Measurements from ENCODE around the gene KIF26B. TPM values are rescaled to one million over a fixed set of nuclear protein-coding genes. Genes with fewer than 3 reads are reported as not detected.

Gene KIF26B
- total RNA-seq, 1 donor from 2014 or later = 3.4 TPM

DNA sequence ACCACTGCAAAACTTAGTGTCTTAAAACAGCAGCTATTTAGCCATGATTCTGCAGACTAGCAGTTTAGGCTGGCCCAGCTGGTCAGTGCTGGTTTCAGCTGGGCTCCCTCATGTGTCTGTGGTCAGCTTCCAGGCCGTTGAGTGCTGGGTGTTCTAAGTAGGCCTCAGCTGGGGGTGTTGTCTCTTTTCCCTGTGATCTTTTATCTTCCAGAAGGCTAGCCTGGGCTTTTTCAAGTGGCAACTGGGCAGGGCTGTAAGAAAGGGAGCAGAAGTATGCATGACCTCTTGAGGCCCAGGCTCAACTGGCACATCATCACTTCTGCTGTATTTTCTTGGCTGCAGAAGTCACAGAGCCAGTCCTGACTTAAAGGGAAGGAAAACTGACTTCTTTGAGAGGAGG lies 136.1 kb downstream of the KIF26B start:
- Histone ChIP-seq H3K9me3 (no peaks in the 10 kb centered on the region), H3K4me1 (peaks cover 6% of the 10 kb centered on the region), H3K27ac (no peak overlapping the region), H3K36me3 (no peaks in the 10 kb centered on the region), H3K27me3 (no peaks in the 10 kb centered on the region), H3K4me3 (no peak overlapping the region)
- ATAC-seq (peak; percentile 77), DNase-seq (no peak)
- intact Hi-C loops (cut with DNase I) = no loop called here
- TF ChIP-seq, protein P1, sequence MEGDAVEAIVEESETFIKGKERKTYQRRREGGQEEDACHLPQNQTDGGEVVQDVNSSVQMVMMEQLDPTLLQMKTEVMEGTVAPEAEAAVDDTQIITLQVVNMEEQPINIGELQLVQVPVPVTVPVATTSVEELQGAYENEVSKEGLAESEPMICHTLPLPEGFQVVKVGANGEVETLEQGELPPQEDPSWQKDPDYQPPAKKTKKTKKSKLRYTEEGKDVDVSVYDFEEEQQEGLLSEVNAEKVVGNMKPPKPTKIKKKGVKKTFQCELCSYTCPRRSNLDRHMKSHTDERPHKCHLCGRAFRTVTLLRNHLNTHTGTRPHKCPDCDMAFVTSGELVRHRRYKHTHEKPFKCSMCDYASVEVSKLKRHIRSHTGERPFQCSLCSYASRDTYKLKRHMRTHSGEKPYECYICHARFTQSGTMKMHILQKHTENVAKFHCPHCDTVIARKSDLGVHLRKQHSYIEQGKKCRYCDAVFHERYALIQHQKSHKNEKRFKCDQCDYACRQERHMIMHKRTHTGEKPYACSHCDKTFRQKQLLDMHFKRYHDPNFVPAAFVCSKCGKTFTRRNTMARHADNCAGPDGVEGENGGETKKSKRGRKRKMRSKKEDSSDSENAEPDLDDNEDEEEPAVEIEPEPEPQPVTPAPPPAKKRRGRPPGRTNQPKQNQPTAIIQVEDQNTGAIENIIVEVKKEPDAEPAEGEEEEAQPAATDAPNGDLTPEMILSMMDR (IDR thresholded peaks at IDR 0.05) = no peak

- intact Hi-C loops (cut with DNase I) = no loop called here
- ATAC-seq (no peak), DNase-seq (no peak)
- no peak overlapping the region for H3K27ac ChIP-seq
- TF ChIP-seq, protein P1 (IDR thresholded peaks at IDR 0.05) = no peak
- H3K27me3 ChIP-seq = no peaks in the 10 kb centered on the region
- no peaks in the 10 kb centered on the region for H3K9me3 ChIP-seq
- H3K4me1 ChIP-seq = peaks cover 6% of the 10 kb centered on the region
- no peaks in the 10 kb centered on the region for H3K36me3 ChIP-seq
- H3K4me3 ChIP-seq = no peak overlapping the region
Observed at GRCh38 chr1:245291351-245291750, 136.6 kb downstream of the KIF26B start.

GRCh38 chr1:245292141-245292540 lies 137.4 kb downstream of the KIF26B start:
- Histone ChIP-seq H3K36me3 (no peaks in the 10 kb centered on the region), H3K4me3 (no peak overlapping the region), H3K9me3 (no peaks in the 10 kb centered on the region), H3K27ac (no peak overlapping the region), H3K27me3 (no peaks in the 10 kb centered on the region), H3K4me1 (peaks cover 6% of the 10 kb centered on the region)
- intact Hi-C loops (cut with DNase I) = no loop called here
- no peak for ATAC-seq
- TF ChIP-seq, protein P1 (IDR thresholded peaks at IDR 0.05) = no peak
- no peak for DNase-seq

DNA sequence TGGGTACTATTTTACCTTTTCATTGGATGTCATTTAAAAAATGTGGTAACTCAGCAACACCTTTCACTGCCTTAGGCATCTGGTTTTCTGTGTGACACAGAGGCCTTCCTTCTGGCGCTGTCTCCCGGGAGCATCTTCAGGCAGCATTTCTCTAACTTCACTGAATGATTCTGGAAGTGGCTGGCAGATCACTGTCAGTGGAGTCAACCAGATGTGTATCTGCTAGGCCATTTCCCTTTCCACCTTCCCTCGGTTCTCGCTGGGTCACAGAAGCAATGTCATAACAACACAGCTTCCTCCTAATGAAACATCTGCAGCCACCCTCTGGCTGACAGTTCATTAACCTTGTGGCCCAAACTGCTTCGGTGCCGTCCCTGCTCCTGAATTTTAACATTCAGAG lies 137.8 kb downstream of the KIF26B start:
- TF ChIP-seq, protein P1 (IDR thresholded peaks at IDR 0.05) = no peak
- intact Hi-C loops (cut with DNase I) = no loop called here

GRCh38 chr1:245294020-245294419 lies 139.2 kb downstream of the KIF26B start:
- no peak overlapping the region for H3K27ac ChIP-seq
- intact Hi-C loops (cut with DNase I) = no loop called here
- no peak overlapping the region for H3K4me3 ChIP-seq
- ATAC-seq (no peak), DNase-seq (no peak)
- TF ChIP-seq, protein P1 (IDR thresholded peaks at IDR 0.05) = no peak
- H3K36me3 ChIP-seq = no peaks in the 10 kb centered on the region
- H3K4me1 ChIP-seq = peaks cover 6% of the 10 kb centered on the region
- no peaks in the 10 kb centered on the region for H3K9me3 ChIP-seq
- no peaks in the 10 kb centered on the region for H3K27me3 ChIP-seq

More for the DNA sequence above, 137.8 kb downstream of the KIF26B start:
- Histone ChIP-seq H3K36me3 (no peaks in the 10 kb centered on the region), H3K4me3 (no peak overlapping the region), H3K9me3 (no peaks in the 10 kb centered on the region), H3K27me3 (no peaks in the 10 kb centered on the region), H3K27ac (no peak overlapping the region), H3K4me1 (peaks cover 6% of the 10 kb centered on the region)
- DNase-seq (no peak), ATAC-seq (no peak)

DNA sequence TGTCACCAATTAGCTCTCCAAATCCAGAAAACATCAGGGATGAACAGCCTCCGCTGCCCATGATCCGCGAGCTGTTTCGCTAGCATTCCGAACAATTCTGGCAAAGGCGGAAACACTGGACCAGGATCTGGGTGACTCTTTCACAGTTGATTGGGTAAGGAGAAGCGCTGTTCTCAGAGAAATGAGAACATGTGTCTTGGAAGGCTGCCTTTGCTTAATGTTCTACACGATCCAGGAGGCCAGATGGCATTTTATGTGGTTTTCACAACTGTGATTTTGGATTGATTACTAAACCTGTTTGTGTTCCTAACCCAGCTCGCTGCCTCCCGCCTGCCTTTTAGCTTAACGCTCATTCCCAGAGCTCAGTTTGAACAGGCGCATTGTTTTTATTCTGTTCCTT lies 144.0 kb downstream of the KIF26B start:
- Histone ChIP-seq H3K27me3 (no peaks in the 10 kb centered on the region), H3K4me3 (no peak overlapping the region), H3K9me3 (no peaks in the 10 kb centered on the region), H3K36me3 (no peaks in the 10 kb centered on the region), H3K4me1 (peaks cover 8% of the 10 kb centered on the region), H3K27ac (no peak overlapping the region)
- TF ChIP-seq, protein P1 (IDR thresholded peaks at IDR 0.05) = no peak
- DNase-seq (no peak), ATAC-seq (peak; percentile 43)
- intact Hi-C loops (cut with DNase I) = no loop called here

Data from upper lobe of right lung (tissue), 1 donor.